ENCODE results near the gene ZNF358.

The ZNF358 gene

GRCh38 chr19:7480222-7480969 lies 35.5 kb upstream of the ZNF358 start:
- Mint-ChIP-seq H3K27me3 (no peaks in the 10 kb centered on the region), H3K36me3 (no peaks in the 10 kb centered on the region), H3K27ac (no peak overlapping the region), H3K4me1 (peaks cover 9% of the 10 kb centered on the region), H3K9me3 (no peaks in the 10 kb centered on the region), H3K4me3 (no peak overlapping the region)
- ATAC-seq (ENCODE audit: low read depth) (no peak), DNase-seq (ENCODE audit: low spot score in 2 of 2) (no peak)

- Mint-ChIP-seq H3K4me3 (no peak overlapping the region), H3K4me1 (peaks cover 9% of the 10 kb centered on the region), H3K9me3 (no peaks in the 10 kb centered on the region), H3K27me3 (no peaks in the 10 kb centered on the region), H3K36me3 (no peaks in the 10 kb centered on the region), H3K27ac (no peak overlapping the region)
- no peak for DNase-seq (ENCODE audit: low spot score in 2 of 2)
- no peak for ATAC-seq (ENCODE audit: low read depth)
Measured at GRCh38 chr19:7480970-7481255, 35.0 kb upstream of the ZNF358 start.

- no peak for DNase-seq (ENCODE audit: low spot score in 2 of 2)
- Mint-ChIP-seq H3K36me3 (no peaks in the 10 kb centered on the region), H3K9me3 (no peaks in the 10 kb centered on the region), H3K4me3 (no peak overlapping the region), H3K4me1 (peaks cover 7% of the 10 kb centered on the region), H3K27ac (no peak overlapping the region), H3K27me3 (no peaks in the 10 kb centered on the region)
- peak; percentile 28 for ATAC-seq (ENCODE audit: low read depth)
Measured at GRCh38 chr19:7482584-7483439, 33.1 kb upstream of the ZNF358 start.

- Mint-ChIP-seq H3K4me1 (peaks cover 7% of the 10 kb centered on the region), H3K27me3 (no peaks in the 10 kb centered on the region), H3K36me3 (no peaks in the 10 kb centered on the region), H3K4me3 (no peak overlapping the region), H3K9me3 (no peaks in the 10 kb centered on the region), H3K27ac (peak overlapping the region; percentile 46)
- ATAC-seq (ENCODE audit: low read depth) (no peak), DNase-seq (ENCODE audit: low spot score in 2 of 2) (no peak)
Measured at GRCh38 chr19:7483720-7484201, 32.1 kb upstream of the ZNF358 start.

- Mint-ChIP-seq H3K36me3 (no peaks in the 10 kb centered on the region), H3K4me1 (peaks cover 7% of the 10 kb centered on the region), H3K27ac (no peak overlapping the region), H3K27me3 (no peaks in the 10 kb centered on the region), H3K9me3 (no peaks in the 10 kb centered on the region), H3K4me3 (no peak overlapping the region)
- ATAC-seq (ENCODE audit: low read depth) (no peak), DNase-seq (ENCODE audit: low spot score in 2 of 2) (no peak)
Measured at GRCh38 chr19:7486923-7487322, 29.0 kb upstream of the ZNF358 start.

GRCh38 chr19:7488736-7489353 lies 27.1 kb upstream of the ZNF358 start, which contains the start of gene PEX11G:
PEX11G (minus strand) TSS chr19:7489035; CDS start chr19:7489010, 25 bp downstream.
- peak within 1 kb of the TSS; percentile 82 for H3K4me3 Mint-ChIP-seq
- H3K27me3 Mint-ChIP-seq = peaks cover 2% of the 10 kb centered on the region
- peak; percentile 87 to 96 for DNase-seq (ENCODE audit: low spot score in 2 of 2)
- no peaks in the 10 kb centered on the region for H3K36me3 Mint-ChIP-seq
- ATAC-seq (ENCODE audit: low read depth) = peak; percentile 97
- H3K4me1 Mint-ChIP-seq = no peaks in the 10 kb centered on the region
- H3K27ac Mint-ChIP-seq = peak within 1 kb of the TSS; percentile 85
- no peaks in the 10 kb centered on the region for H3K9me3 Mint-ChIP-seq

GRCh38 chr19:7489609-7490044 lies 26.3 kb upstream of the ZNF358 start:
- no peak for ATAC-seq (ENCODE audit: low read depth)
- Mint-ChIP-seq H3K27ac (peak overlapping the region; percentile 85), H3K4me3 (peak overlapping the region; percentile 71), H3K36me3 (no peaks in the 10 kb centered on the region), H3K4me1 (no peaks in the 10 kb centered on the region), H3K9me3 (no peaks in the 10 kb centered on the region), H3K27me3 (peaks cover 2% of the 10 kb centered on the region)
- no peak for DNase-seq (ENCODE audit: low spot score in 2 of 2)

GRCh38 chr19:7492142-7492541 lies 23.8 kb upstream of the ZNF358 start:
- Mint-ChIP-seq H3K4me1 (no peaks in the 10 kb centered on the region), H3K9me3 (no peaks in the 10 kb centered on the region), H3K27me3 (peaks cover 10% of the 10 kb centered on the region), H3K4me3 (no peak overlapping the region), H3K36me3 (no peaks in the 10 kb centered on the region), H3K27ac (no peak overlapping the region)
- DNase-seq (ENCODE audit: low spot score in 2 of 2) (no peak), ATAC-seq (ENCODE audit: low read depth) (no peak)

GRCh38 chr19:7492558-7492957 lies 23.3 kb upstream of the ZNF358 start:
- Mint-ChIP-seq H3K36me3 (no peaks in the 10 kb centered on the region), H3K4me3 (no peak overlapping the region), H3K4me1 (no peaks in the 10 kb centered on the region), H3K9me3 (no peaks in the 10 kb centered on the region), H3K27me3 (peaks cover 11% of the 10 kb centered on the region), H3K27ac (no peak overlapping the region)
- ATAC-seq (ENCODE audit: low read depth) (no peak), DNase-seq (ENCODE audit: low spot score in 2 of 2) (no peak)

GRCh38 chr19:7494416-7495098 lies 21.3 kb upstream of the ZNF358 start:
- peaks cover 22% of the 10 kb centered on the region for H3K27me3 Mint-ChIP-seq
- H3K27ac Mint-ChIP-seq = no peak overlapping the region
- no peak overlapping the region for H3K4me3 Mint-ChIP-seq
- no peaks in the 10 kb centered on the region for H3K36me3 Mint-ChIP-seq
- peaks cover 8% of the 10 kb centered on the region for H3K4me1 Mint-ChIP-seq
- H3K9me3 Mint-ChIP-seq = no peaks in the 10 kb centered on the region
- DNase-seq (ENCODE audit: low spot score in 2 of 2) = no peak
- ATAC-seq (ENCODE audit: low read depth) = no peak

GRCh38 chr19:7497292-7497691 lies 18.6 kb upstream of the ZNF358 start:
- Mint-ChIP-seq H3K9me3 (no peaks in the 10 kb centered on the region), H3K4me1 (peaks cover 8% of the 10 kb centered on the region), H3K4me3 (no peak overlapping the region), H3K27ac (no peak overlapping the region), H3K36me3 (no peaks in the 10 kb centered on the region), H3K27me3 (peaks cover 27% of the 10 kb centered on the region)
- no peak for DNase-seq (ENCODE audit: low spot score in 2 of 2)
- ATAC-seq (ENCODE audit: low read depth) = peak; percentile 58

- no peaks in the 10 kb centered on the region for H3K9me3 Mint-ChIP-seq
- H3K4me1 Mint-ChIP-seq = peaks cover 11% of the 10 kb centered on the region
- H3K27me3 Mint-ChIP-seq = peaks cover 28% of the 10 kb centered on the region
- no peak overlapping the region for H3K27ac Mint-ChIP-seq
- DNase-seq (ENCODE audit: low spot score in 2 of 2) = no peak
- H3K36me3 Mint-ChIP-seq = no peaks in the 10 kb centered on the region
- peak; percentile 36 for ATAC-seq (ENCODE audit: low read depth)
- H3K4me3 Mint-ChIP-seq = peak overlapping the region; percentile 56
Measured at GRCh38 chr19:7500811-7501450, 15.0 kb upstream of the ZNF358 start.

GRCh38 chr19:7502552-7502951 lies 13.4 kb upstream of the ZNF358 start:
- peaks cover 18% of the 10 kb centered on the region for H3K4me1 Mint-ChIP-seq
- peaks cover 32% of the 10 kb centered on the region for H3K27me3 Mint-ChIP-seq
- no peak for ATAC-seq (ENCODE audit: low read depth)
- peaks cover 3% of the 10 kb centered on the region for H3K9me3 Mint-ChIP-seq
- no peak overlapping the region for H3K4me3 Mint-ChIP-seq
- no peak for DNase-seq (ENCODE audit: low spot score in 2 of 2)
- H3K27ac Mint-ChIP-seq = no peak overlapping the region
- H3K36me3 Mint-ChIP-seq = peaks cover 5% of the 10 kb centered on the region
